ENCODE results near the gene HSD3B1. TPM values are rescaled to one million over a fixed set of nuclear protein-coding genes. Genes with fewer than 3 reads are reported as not detected.
A peak's percentile ranks its signal among the peaks of the same experiment; 100 is the strongest.

HSD3B1 gene
- total and polyA plus RNA-seq, 2 experiments from 2014 or later, result not detected

- Histone ChIP-seq H3K9me2 (ENCODE audit: insufficient read depth) (no peaks in the 10 kb centered on the region), H3K4me1 (ENCODE audit: insufficient read depth) (no peaks in the 10 kb centered on the region), H3F3A (replicated peaks; ENCODE audit: low read depth) (no peaks in the 10 kb centered on the region), H3K4me2 (no peak overlapping the region), H3K27ac (ENCODE audit: low read depth) (no peak overlapping the region), H4K20me1 (replicated peaks; ENCODE audit: insufficient read depth) (no peaks in the 10 kb centered on the region), H3K79me2 (replicated peaks; ENCODE audit: insufficient read depth) (no peaks in the 10 kb centered on the region), H3K36me3 (ENCODE audit: insufficient read depth) (no peaks in the 10 kb centered on the region), H2AFZ (no peak overlapping the region), H3K27me3 (ENCODE audit: insufficient read depth) (no peaks in the 10 kb centered on the region), H3K4me3 (no peak overlapping the region)
- Mint-ChIP-seq H3K9me3 (no peaks in the 10 kb centered on the region), H3K27me3 (ENCODE audit: insufficient read depth, low read depth, poor library complexity) (no peaks in the 10 kb centered on the region), H3K4me1 (peaks cover 6% of the 10 kb centered on the region; the same call in 2 of the 3 replicates), H3K36me3 (ENCODE audit: low read depth) (no peaks in the 10 kb centered on the region), H3K27ac (no peak overlapping the region), H3K4me3 (no peak overlapping the region)
- DNase-seq (ENCODE audit: low spot score) (peak; percentile 95), ATAC-seq (peak; percentile 99)
- TF ChIP-seq CTCF (conservative IDR thresholded peaks at IDR 0.05; ENCODE audit: low read depth in 2 of 2) (peak; percentile 77 to 88), NANOG (IDR thresholded peaks at IDR 0.05; ENCODE audit: borderline replicate concordance) (no peak)
These were observed 42.7 kb downstream of the HSD3B1 start for GRCh38 chr1:119549719-119550132.

GRCh38 chr1:119550381-119550780, 43.4 kb downstream of the HSD3B1 start:
- Histone ChIP-seq H3K9me2 (ENCODE audit: insufficient read depth) (no peaks in the 10 kb centered on the region), H3K27me3 (ENCODE audit: insufficient read depth) (no peaks in the 10 kb centered on the region), H3K36me3 (ENCODE audit: insufficient read depth) (no peaks in the 10 kb centered on the region), H4K20me1 (replicated peaks; ENCODE audit: insufficient read depth) (no peaks in the 10 kb centered on the region), H3K4me1 (ENCODE audit: insufficient read depth) (no peaks in the 10 kb centered on the region), H3K27ac (ENCODE audit: low read depth) (no peak overlapping the region), H3K4me3 (no peak overlapping the region), H2AFZ (no peak overlapping the region), H3K79me2 (replicated peaks; ENCODE audit: insufficient read depth) (no peaks in the 10 kb centered on the region), H3K4me2 (no peak overlapping the region), H3F3A (replicated peaks; ENCODE audit: low read depth) (no peaks in the 10 kb centered on the region)
- H3K27me3 Mint-ChIP-seq (ENCODE audit: insufficient read depth, low read depth, poor library complexity), result no peaks in the 10 kb centered on the region
- H3K27ac Mint-ChIP-seq, result no peak overlapping the region
- ATAC-seq (no peak), DNase-seq (ENCODE audit: low spot score) (no peak)
- no peak overlapping the region for H3K4me3 Mint-ChIP-seq
- no peaks in the 10 kb centered on the region for H3K36me3 Mint-ChIP-seq (ENCODE audit: low read depth)
- H3K9me3 Mint-ChIP-seq, result no peaks in the 10 kb centered on the region
- peaks cover 6% of the 10 kb centered on the region; the same call in 2 of the 3 replicates for H3K4me1 Mint-ChIP-seq
- TF ChIP-seq CTCF (conservative IDR thresholded peaks at IDR 0.05; ENCODE audit: low read depth in 2 of 2) (no peak), EZH2phosphoT487 (IDR thresholded peaks at IDR 0.05; ENCODE audit: unreplicated experiment) (no peak), CREB1 (CRISPR knock-in tag; IDR thresholded peaks at IDR 0.05; ENCODE audit: low read depth) (no peak), STAT1 (IDR thresholded peaks at IDR 0.05; ENCODE audit: unreplicated experiment) (no peak), POLR2AphosphoS5 (IDR thresholded peaks at IDR 0.05; ENCODE audit: low read depth) (no peak), ETS1 (IDR thresholded peaks at IDR 0.05) (no peak), ZNF114 (CRISPR knock-in tag; IDR thresholded peaks at IDR 0.05) (no peak), ZNF331 (CRISPR knock-in tag; IDR thresholded peaks at IDR 0.05; ENCODE audit: low read depth) (no peak), REST (IDR thresholded peaks at IDR 0.05; ENCODE audit: unreplicated experiment) (no peak)
